Panc1 (cell line): ENCODE data around the gene WDR89.

Experiments used
- CTCF ChIP-seq: fragments of 450-650 bp; IDR thresholded peaks from 2 replicates; pipeline ENCODE4 v1.5.1; 2017; ENCODE audit warnings: mild to moderate bottlenecking
- POLR2AphosphoS5 ChIP-seq: IDR thresholded peaks from 2 replicates; pipeline ENCODE4 v1.6.1; 2012; ENCODE audit warnings: mild to moderate bottlenecking, low read depth, low read length, moderate library complexity
- REST ChIP-seq, 2 experiments: IDR thresholded peaks; 2 replicates each; pipeline ENCODE4 v1.6.1; 2011 to 2012; ENCODE audit warnings: low read depth in 2 of 2, control low read depth in 1 of 2, low read length in 1 of 2, mild to moderate bottlenecking in 1 of 2, moderate library complexity in 1 of 2; ENCODE audit not compliant: insufficient read depth in 1 of 2
- SIN3A ChIP-seq: IDR thresholded peaks from 2 replicates; pipeline ENCODE4 v1.6.1; 2012; ENCODE audit warnings: low read depth, mild to moderate bottlenecking, low read length, moderate library complexity, borderline replicate concordance; ENCODE audit not compliant: insufficient read depth
- TCF7L2 ChIP-seq: IDR thresholded peaks from 2 replicates; pipeline ENCODE4 v1.6.1; 2011; ENCODE audit warnings: mild to moderate bottlenecking, low read depth, low read length, inconsistent platforms

- TF ChIP-seq POLR2AphosphoS5 (no peak), REST (IDR thresholded peaks at IDR 0.05; ENCODE audit: insufficient read depth in 1 of 2, low read depth in 2 of 2, low read length in 1 of 2) (no peak), CTCF (0 out of 2 replicates have a peak, but pooled peaks have one; percentile 2), SIN3A (no peak), TCF7L2 (no peak)
Observed at GRCh38 chr14:63633801-63634200, 7.9 kb downstream of the WDR89 start.
